Measurements from ENCODE around the gene PNPLA6.

GRCh38 chr19:7505288-7505681 lies 30.2 kb upstream of the PNPLA6 start:
- TF ChIP-seq CTCF (IDR thresholded peaks at IDR 0.05; ENCODE audit: poor library complexity) (no peak), EZH2phosphoT487 (IDR thresholded peaks at IDR 0.05; ENCODE audit: low read depth, severe bottlenecking, unreplicated experiment) (no peak)

All from hepatocyte (in vitro differentiated cells).